Stimulated activated CD4-positive, alpha-beta T cell treated with anti-CD3 and anti-CD28 coated beads, Interleukin-1b, Interleukin-23, amount 100 ng/mL, for 1 hour (primary cell): Measurements from ENCODE around the gene ZNF189.

Experiments
- DNase-seq, 2 donors: peaks; one replicate each; pipeline ENCODE4 v3.0.0-alpha.2; 2020; ENCODE audit warnings: low read depth in 2 of 2

Gene ZNF189

DNA sequence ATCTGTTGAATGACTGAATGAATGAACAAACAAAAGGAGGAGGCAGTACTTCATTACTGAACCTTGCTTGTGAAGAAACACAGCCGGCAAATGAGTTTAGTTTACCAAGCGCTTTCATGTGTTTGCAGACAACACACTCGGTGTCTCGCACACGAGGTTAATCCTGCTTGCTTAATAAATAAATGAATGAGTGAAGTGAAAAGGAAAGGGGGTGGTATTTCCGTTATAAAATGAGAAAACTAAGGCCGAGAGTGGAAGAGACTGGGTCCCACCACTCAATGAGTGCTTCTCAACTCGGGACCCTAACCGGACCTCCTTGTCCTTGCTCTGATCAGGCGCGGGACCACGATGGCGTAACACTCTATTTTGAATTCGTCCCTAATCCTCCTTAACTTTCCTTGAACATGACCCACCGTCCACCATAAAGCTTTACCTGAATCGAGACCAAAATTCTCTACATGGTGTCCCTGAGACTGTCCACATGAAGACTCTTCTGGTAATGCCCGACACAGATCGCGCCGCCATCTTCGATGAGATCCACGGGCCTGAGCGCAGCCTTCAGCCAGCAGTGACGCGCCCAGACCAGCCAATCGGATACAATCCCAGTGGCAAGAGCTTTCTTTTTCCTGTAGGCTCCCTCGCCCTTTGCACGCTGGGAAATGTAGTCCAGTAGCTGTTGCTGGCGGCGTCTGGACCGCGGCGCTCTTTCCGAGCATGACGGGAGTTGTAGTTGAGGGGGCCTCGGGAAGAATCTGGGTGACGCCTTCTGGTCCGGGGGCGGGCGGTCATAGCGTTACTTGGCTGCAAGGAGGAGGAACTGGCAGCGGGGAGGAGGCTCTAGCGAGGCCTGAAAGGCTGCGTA, at the start of gene ZNF189, which contains the start of gene MRPL50:
Gene ZNF189, plus strand, starts transcription at position 784 of the 862 bp plus-strand sequence. CDS start 306 bp downstream, outside the sequence.
Gene MRPL50, minus strand, starts transcription at position 551 of the 862 bp plus-strand sequence. Its CDS starts 26 bp downstream, at position 525.
- DNase-seq, result peak; percentile 84 to 91

DNA sequence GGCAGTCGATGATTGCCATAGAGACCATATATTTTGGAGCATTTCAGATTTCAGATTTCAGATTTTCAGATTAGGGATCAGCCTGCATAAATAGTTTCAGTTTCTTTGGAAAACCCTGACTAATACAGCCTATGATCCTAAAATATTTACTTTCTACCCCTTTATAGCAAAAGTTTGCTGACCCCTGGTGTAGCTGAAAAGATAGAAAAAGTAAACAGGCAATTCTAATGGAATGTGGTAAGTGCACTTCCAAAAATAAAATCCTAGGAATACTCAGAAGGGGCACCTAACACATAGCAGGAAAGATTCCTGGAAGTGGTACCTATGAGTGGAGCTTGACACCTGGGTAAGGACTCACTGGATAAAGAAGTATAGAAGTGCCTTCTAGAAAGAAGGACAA, 48.4 kb upstream of the ZNF189 start:
- no peak for DNase-seq

DNA sequence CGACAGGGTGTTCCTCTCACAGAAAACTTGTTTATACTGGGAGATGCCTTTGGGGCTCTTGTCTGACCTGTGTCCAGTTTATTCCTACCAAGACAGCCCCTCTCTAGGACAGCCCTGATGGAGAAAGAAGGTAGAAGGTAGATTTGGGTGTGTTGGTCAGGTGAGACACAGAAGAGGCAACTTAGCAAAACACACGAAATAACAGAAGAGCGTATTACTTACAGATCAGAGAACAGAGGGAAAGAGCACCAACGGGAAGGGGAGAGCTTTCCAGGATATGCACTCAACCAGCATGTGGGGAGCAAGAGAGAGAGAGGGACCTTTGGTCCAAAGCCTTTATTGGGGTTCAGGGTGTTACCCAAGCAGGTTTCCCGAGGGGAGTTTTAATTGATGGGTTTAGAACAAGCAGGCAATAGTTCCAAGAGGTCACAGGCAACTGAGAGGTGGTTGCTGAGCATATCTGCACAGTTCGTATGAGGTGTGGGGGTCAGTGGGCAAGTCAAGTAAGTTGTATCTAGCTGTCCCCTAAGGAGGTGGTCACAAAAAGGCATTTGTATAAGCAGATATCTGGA, 45.7 kb upstream of the ZNF189 start:
- DNase-seq, result no peak

GRCh38 chr9:101353683-101354082, 45.0 kb upstream of the ZNF189 start:
- no peak for DNase-seq

DNA sequence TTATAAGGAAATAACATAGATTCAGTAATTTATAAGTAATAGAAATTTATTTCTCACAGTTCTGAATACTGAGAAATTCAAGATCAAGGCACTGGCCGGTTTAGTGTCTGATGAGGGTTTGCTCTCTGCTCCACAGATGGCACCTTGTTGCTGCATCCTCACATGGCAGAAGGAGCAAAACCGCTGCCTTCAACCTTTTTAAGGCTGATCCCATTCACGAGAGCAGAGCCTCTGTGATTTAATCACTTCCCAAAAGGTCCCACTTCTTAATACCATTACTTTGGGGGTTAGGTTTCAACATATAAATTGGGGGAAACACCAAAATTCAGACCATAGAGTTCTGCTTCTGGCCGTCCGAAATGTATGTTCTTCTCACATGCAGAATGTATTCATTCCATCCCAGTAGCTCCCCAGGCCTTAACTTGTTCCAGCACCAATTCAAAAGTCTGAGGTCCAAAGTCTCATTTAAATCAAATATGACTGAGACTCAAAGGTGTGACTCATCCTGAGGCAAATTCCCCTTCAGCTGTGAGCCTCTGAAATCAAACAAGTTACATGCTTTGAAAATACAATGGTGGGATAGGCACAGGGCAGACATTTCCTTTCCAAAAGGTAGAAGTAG, 44.4 kb upstream of the ZNF189 start:
- DNase-seq, result no peak

- DNase-seq, result no peak
Observed at GRCh38 chr9:101354765-101355708, 43.6 kb upstream of the ZNF189 start.

DNA sequence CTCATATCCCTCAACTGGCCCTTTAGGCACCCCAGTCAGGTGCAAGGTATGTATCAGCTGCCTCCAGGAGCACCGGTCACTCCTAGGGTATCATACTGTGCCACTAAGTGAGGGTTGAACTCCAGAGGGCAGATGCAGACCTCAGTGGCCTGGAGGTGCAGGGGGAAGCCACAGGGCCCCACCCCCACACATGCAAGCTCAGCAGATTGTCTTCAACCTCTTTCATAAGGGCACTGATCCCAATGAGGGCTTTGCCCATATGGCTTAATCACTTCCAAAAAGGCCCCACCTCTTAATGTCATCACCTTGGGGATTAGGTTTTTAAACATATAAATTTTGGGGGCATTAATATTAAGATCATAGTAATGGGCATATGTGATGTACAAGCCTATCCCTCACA, 42.0 kb upstream of the ZNF189 start:
- DNase-seq, result no peak

DNA sequence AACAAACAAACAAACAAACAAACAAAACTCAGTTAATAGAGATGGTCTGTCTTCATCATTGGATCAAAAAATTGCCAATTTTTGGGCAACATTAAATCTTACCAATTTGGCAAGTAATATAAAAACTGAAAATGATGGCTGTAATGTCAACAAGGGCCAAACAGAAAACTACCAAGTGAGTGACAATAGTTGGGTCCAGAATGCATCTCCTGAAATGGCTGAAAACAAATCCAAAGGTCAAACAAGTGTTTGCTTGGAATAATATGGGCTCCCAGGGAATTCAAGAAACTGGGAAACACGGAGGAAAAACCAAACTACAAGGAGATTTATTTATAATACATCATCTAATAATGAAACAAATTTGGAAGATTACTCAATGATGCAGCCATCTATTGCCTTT, 39.0 kb upstream of the ZNF189 start:
- DNase-seq, result no peak

- no peak for DNase-seq
Observed at GRCh38 chr9:101360647-101361046, 38.0 kb upstream of the ZNF189 start.

GRCh38 chr9:101362450-101362849, 36.2 kb upstream of the ZNF189 start:
- DNase-seq, result no peak

- no peak for DNase-seq
Observed at GRCh38 chr9:101365181-101365580, 33.5 kb upstream of the ZNF189 start.

GRCh38 chr9:101366038-101366756, 32.5 kb upstream of the ZNF189 start:
- DNase-seq, result no peak

DNA sequence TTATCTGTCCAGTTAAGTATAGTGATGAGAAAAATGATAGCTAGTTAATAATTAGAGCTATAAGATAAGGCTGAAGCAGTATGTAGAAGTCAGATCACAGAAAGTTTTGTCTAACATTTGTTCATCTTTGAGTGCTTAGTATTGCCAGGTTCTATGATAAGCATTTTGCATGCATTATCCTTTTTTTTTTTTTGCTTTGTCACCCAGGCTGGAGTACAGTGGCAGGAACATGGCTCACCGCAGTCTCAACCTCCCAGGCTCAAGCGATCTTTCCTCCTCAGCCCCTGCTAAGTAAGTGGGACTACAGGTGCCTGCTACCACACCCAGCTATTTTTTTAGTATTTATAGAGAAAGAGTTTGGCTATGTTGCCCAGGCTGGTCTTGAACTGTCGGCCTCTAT, 31.3 kb upstream of the ZNF189 start:
- DNase-seq, result no peak

- DNase-seq, result no peak
Observed at GRCh38 chr9:101369286-101369685, 29.4 kb upstream of the ZNF189 start.

GRCh38 chr9:101369884-101370531, 28.6 kb upstream of the ZNF189 start:
- DNase-seq, result no peak

- no peak for DNase-seq
Observed at GRCh38 chr9:101371813-101372212, 26.8 kb upstream of the ZNF189 start.

GRCh38 chr9:101372327-101373118, 26.1 kb upstream of the ZNF189 start:
- DNase-seq, result no peak

DNA sequence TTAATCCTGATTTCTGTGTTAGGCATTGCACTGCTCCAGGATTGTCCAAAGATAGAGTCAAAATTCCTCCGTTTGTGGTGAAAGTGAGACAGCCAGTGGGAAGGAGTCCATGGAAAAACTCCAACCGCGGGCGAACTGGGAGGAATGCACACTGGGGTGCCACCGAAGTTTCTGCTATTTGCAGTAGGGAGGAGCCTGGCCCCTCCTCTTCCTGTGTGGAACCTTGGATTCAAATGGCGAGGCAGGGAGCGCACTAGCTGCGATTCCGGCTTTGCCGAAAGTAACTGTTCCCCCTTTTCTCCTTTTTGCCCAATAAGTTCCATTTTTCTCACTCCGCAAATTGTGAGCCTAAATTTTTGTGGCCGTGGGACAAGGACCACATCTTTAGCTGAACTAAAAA, 23.1 kb upstream of the ZNF189 start:
- no peak for DNase-seq

GRCh38 chr9:101376111-101376848, 22.4 kb upstream of the ZNF189 start:
- DNase-seq, result no peak
